ENCODE data around the gene RIC3.
"Not testable (repeated sequence)": the region's sequence is repeated elsewhere in the genome, so short reads cannot be mapped to it uniquely, and the experiment has no call there.

RIC3 gene

DNA sequence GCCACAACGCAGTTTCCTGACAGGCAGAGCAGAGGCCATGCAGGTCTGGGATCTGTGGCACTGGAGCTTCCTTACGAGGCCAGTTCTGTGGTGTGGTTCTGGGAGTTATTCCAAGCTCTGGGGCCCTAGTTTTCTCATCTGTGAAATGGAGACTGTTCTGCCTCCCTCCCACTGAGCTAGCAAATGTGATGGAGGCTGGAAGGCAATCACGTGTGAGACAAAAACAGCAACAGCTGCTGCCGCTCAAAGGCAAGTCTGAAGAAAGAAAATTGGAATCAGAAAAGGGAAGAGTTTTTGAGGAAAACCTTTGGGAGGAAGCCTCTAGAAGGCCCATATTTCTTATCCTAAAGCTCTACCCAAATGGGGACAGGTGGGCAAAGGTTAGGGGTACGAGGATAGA is 8.3 kb upstream of the RIC3 start:
- in situ Hi-C loops (cut with MboI; ENCODE audit: low pct_unique_long_range_greater_than_20kb, low sequenced_read_pairs, unreplicated experiment) = no loop called here
- DNase-seq (ENCODE audit: low spot score) = no peak
- TF ChIP-seq, protein P1, sequence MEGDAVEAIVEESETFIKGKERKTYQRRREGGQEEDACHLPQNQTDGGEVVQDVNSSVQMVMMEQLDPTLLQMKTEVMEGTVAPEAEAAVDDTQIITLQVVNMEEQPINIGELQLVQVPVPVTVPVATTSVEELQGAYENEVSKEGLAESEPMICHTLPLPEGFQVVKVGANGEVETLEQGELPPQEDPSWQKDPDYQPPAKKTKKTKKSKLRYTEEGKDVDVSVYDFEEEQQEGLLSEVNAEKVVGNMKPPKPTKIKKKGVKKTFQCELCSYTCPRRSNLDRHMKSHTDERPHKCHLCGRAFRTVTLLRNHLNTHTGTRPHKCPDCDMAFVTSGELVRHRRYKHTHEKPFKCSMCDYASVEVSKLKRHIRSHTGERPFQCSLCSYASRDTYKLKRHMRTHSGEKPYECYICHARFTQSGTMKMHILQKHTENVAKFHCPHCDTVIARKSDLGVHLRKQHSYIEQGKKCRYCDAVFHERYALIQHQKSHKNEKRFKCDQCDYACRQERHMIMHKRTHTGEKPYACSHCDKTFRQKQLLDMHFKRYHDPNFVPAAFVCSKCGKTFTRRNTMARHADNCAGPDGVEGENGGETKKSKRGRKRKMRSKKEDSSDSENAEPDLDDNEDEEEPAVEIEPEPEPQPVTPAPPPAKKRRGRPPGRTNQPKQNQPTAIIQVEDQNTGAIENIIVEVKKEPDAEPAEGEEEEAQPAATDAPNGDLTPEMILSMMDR (IDR thresholded peaks at IDR 0.05; ENCODE audit: extremely low read depth, insufficient read depth, missing control alignments) = no peak

DNA sequence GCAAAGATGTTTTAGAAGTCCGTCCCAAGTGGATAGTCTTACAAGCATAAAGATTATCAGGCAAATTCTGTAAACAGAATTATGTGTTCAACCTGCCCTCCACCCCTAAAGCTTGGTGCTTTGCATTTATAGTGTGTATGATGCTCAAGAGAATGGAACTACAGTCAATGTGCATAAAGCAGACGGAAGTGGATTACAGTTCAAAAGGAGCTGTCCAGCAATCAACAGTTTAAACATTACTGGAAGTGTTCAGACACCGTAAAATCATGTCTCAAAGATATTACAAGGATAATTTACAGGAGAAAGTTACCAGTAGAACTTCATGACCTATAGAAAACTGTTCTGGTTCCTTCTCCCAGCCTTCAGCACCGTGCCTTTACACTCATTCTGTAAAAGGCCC is 1.0 kb downstream of the RIC3 start:
- DNase-seq (ENCODE audit: low spot score) = no peak
- in situ Hi-C loops (cut with MboI; ENCODE audit: low pct_unique_long_range_greater_than_20kb, low sequenced_read_pairs, unreplicated experiment) = no loop called here
- TF ChIP-seq, protein P1 (IDR thresholded peaks at IDR 0.05; ENCODE audit: extremely low read depth, insufficient read depth, missing control alignments) = no peak

DNA sequence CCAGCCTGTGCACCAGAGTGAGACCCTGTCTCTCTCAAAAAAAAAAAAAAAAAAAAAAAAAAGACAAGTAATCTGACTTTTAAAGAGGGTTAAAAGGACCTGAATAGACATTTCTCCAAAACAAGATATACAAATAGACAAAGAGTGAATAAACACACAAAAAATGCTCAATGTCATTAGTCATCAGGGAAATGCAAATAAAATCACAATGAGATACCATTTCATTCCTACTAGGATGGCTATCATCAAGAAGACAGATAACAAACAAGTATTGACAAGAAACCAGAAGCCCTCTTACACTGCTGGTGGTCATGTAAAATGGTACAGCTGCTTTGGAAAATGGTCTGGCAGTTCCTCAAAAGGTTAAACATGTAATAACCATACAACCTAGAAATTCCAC is 4.1 kb downstream of the RIC3 start:
- DNase-seq (ENCODE audit: low spot score) = no peak
- in situ Hi-C loops (cut with MboI; ENCODE audit: low pct_unique_long_range_greater_than_20kb, low sequenced_read_pairs, unreplicated experiment) = no loop called here
- TF ChIP-seq, protein P1 (IDR thresholded peaks at IDR 0.05; ENCODE audit: extremely low read depth, insufficient read depth, missing control alignments) = no peak

DNA sequence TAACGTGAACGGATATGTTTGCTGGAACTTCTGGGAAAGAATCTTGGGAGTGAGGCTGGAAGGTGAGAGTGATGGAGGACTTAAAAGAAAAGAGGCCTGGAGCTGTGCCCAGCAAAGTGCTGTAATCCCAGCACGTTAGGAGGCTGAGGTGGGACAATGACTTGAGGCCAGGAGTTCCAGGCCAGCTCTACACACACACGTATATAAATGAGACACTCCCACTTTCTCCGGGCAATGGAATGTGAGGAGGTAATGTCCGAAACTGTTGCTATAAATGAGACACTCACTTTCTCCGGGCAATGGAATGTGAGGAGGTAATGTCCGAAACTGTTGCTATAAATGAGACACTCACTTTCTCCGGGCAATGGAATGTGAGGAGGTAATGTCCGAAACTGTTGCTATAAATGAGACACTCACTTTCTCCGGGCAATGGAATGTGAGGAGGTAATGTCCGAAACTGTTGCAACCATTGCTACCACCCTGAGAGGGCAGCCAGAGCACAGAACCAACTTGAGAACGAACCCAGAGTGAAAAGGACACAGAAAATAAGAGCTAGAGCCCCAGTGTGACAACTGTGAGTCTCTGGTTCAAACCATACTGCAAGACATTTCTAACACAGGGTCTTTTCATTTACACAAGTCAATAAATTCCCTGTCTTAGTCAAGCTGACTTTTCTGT is 7.1 kb downstream of the RIC3 start:
- DNase-seq (ENCODE audit: low spot score); in situ Hi-C loops (cut with MboI; ENCODE audit: low pct_unique_long_range_greater_than_20kb, low sequenced_read_pairs, unreplicated experiment): not testable (repeated sequence)

DNA sequence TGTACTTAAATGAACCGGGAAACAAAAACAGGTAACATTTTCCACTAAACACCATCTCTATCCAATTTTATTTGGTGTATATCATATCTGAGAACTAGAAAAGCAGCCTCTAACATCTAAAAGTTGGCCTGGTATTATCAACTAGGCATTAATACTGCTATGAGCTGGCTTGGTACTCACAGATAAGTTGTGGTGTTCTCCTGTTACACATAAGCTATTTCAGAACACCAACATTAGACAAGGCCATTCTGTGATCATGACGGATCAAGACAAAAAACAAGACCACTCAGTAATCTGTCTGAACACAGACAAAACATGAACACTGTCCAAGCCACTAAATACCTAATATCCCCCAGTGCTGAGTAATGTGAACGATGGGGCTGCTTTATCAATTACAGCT is 11.9 kb downstream of the RIC3 start:
- in situ Hi-C loops (cut with MboI; ENCODE audit: low pct_unique_long_range_greater_than_20kb, low sequenced_read_pairs, unreplicated experiment) = no loop called here
- TF ChIP-seq, protein P1 (IDR thresholded peaks at IDR 0.05; ENCODE audit: extremely low read depth, insufficient read depth, missing control alignments) = no peak
- no peak for DNase-seq (ENCODE audit: low spot score)

DNA sequence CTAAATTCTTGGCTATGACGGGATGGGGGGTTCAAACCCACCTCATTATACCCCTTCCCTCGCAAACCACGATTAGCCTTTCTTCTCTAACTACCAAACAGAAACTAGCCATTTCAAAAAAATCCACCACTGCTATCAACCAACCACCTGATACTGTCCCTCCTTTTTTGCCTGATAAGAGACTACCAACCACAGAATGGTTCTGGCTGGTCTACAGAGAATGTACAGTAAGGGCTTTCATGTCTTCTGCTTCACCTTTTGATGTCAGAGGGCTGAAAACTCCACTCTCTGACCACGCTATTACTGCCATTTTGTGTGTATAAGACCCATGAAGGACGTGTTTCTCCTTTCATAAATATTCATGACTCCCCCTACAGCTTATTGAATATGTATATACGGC is 19.1 kb downstream of the RIC3 start:
- in situ Hi-C loops (cut with MboI; ENCODE audit: low pct_unique_long_range_greater_than_20kb, low sequenced_read_pairs, unreplicated experiment) = no loop called here

DNA sequence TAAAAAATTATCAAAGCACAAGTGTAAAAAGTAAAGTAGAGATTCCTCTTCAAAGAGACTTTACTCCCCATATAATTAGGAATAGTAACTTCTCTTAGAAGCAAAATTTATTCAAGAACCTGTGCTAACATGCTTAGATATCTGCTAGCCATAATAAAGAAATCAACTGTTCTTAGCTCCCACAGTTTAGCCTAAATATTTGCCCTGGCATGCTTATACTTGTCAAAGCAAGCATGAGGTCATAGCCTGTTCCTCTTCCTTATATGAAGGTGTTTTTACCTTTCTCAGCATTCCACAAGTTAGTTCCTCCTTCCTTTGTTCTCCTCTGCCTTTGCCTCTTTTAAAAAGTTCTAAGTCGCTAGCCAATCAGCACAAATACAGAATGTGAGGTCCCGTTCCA is 30.3 kb downstream of the RIC3 start:
- TF ChIP-seq, protein P1 (IDR thresholded peaks at IDR 0.05; ENCODE audit: extremely low read depth, insufficient read depth, missing control alignments) = no peak
- DNase-seq (ENCODE audit: low spot score) = no peak
- in situ Hi-C loops (cut with MboI; ENCODE audit: low pct_unique_long_range_greater_than_20kb, low sequenced_read_pairs, unreplicated experiment) = no loop called here

More for the DNA sequence above, 19.1 kb downstream of the RIC3 start:
- DNase-seq (ENCODE audit: low spot score) = no peak
- TF ChIP-seq, protein P1 (IDR thresholded peaks at IDR 0.05; ENCODE audit: extremely low read depth, insufficient read depth, missing control alignments) = no peak

Measured in GM13977 (cell line).